K562 (cell line): ENCODE results near the gene PYGO2. TPM values are rescaled to one million over a fixed set of nuclear protein-coding genes. Genes with fewer than 3 reads are reported as not detected.

Experiments
- BRD4 ChIP-seq: fragments of 200-600 bp; sonication (generic); IDR thresholded peaks from 2 replicates; pipeline ENCODE4 v1.6.1; 2017; ENCODE audit warnings: inconsistent platforms
- CLOCK ChIP-seq: fragments of 250-450 bp; sonication (Bioruptor Pico); IDR thresholded peaks from 2 replicates; pipeline ENCODE4 v1.4.0; 2020; ENCODE audit warnings: mild to moderate bottlenecking, moderate library complexity, borderline replicate concordance
- ELK3 ChIP-seq: fragments of 450-650 bp; formaldehyde crosslinking; IDR thresholded peaks from 2 replicates; pipeline ENCODE4 v1.4.0; 2020; ENCODE audit warnings: mild to moderate bottlenecking
- ETV5 ChIP-seq: sonication (generic); formaldehyde crosslinking; IDR thresholded peaks from 2 replicates; pipeline ENCODE4 v1.4.0; 2020; ENCODE audit warnings: low read depth, mild to moderate bottlenecking, missing genetic modification reagents
- HMGXB4 ChIP-seq: sonication (generic); formaldehyde crosslinking; IDR thresholded peaks from 2 replicates; pipeline ENCODE4 v1.8.1; 2023; ENCODE audit warnings: mild to moderate bottlenecking, missing genetic modification reagents
- MLX ChIP-seq, 2 experiments: fragments of 450-650 bp in 1 of 2; sonication (generic) in 1 of 2; formaldehyde crosslinking; conservative IDR thresholded peaks; 2 replicates each; pipeline versions ENCODE4 v1.4.0 to v1.8.1; 2020 to 2022; ENCODE audit warnings: mild to moderate bottlenecking in 1 of 2, missing genetic modification reagents in 1 of 2
- MYBL2 ChIP-seq, 2 experiments: fragments of 450-650 bp in 1 of 2; sonication (generic) in 1 of 2; formaldehyde crosslinking in 1 of 2; IDR thresholded peaks; 2 replicates each; pipeline versions ENCODE4 v1.6.1 to v1.8.1; 2017 to 2022; ENCODE audit warnings: borderline replicate concordance in 1 of 2, inconsistent platforms in 1 of 2, low read depth in 1 of 2, mild to moderate bottlenecking in 1 of 2, missing genetic modification reagents in 1 of 2, moderate library complexity in 1 of 2
- POLR2H ChIP-seq: IDR thresholded peaks from 2 replicates; pipeline ENCODE4 v1.6.1; 2016; ENCODE audit warnings: missing genetic modification characterization, low read depth, mild to moderate bottlenecking, control low read depth, missing compliant biosample characterization, moderate library complexity
- RFX1 ChIP-seq: fragments of 450-650 bp; IDR thresholded peaks from 2 replicates; pipeline ENCODE4 v1.6.1; 2016; ENCODE audit warnings: mild to moderate bottlenecking, moderate library complexity
- TGIF2 ChIP-seq: sonication (generic); formaldehyde crosslinking; IDR thresholded peaks from 2 replicates; pipeline ENCODE4 v1.8.1; 2022; ENCODE audit warnings: mild to moderate bottlenecking, missing genetic modification reagents, moderate library complexity
- ZBTB5 ChIP-seq: fragments of 450-650 bp; IDR thresholded peaks from 2 replicates; pipeline ENCODE4 v1.6.1; 2017; ENCODE audit warnings: antibody characterized with exemption
- ZEB2 ChIP-seq: fragments of 450-650 bp; IDR thresholded peaks from 2 replicates; pipeline ENCODE4 v1.6.1; 2016
- ZNF609 ChIP-seq: sonication (generic); formaldehyde crosslinking; IDR thresholded peaks from 2 replicates; pipeline ENCODE4 v1.8.1; 2023; ENCODE audit warnings: missing genetic modification reagents, mild to moderate bottlenecking, borderline replicate concordance
- polyA plus RNA-seq, 8 experiments: library from polyadenylated mRNA; depleted of rRNA in 4 of 8; stranded (reverse) in 5 of 8; unstranded in 3 of 8; fragments of >200 nt; fragmentation: Nextera tagmentation in 2 of 8; fragmentation: Illumina TruSeq in 1 of 8; extraction: Ambion mirVana in 2 of 8; extraction: Trizol in 1 of 8; gene quantifications; 2 replicates each; pipeline versions ENCODE4 v1.2.1 to v1.2.3, GENCODE V29; 2011 to 2014; ENCODE audit warnings: inconsistent platforms in 1 of 8, missing spikeins in 1 of 8
- total RNA-seq, 7 experiments: library from RNA; depleted of rRNA in 6 of 7; stranded (reverse); fragments of >200 nt in 6 of 7; fragmentation: Illumina TruSeq in 2 of 7; extraction: Trizol in 2 of 7; gene quantifications; 2 replicates each; pipeline versions ENCODE4 v1.2.1 to v1.2.3, GENCODE V29; 2011 to 2021; ENCODE audit warnings: low replicate concordance in 1 of 7

The PYGO2 gene
- total and polyA plus RNA-seq, 9 of the 15 experiments (the other 6 are each of a cell fraction or from before 2014, with no cell fraction given), result 8.3 to 36.2 (median 18.2) TPM

GRCh38 chr1:155003766-155004351, 42.3 kb upstream of the PYGO2 start (continued):
- TF ChIP-seq CLOCK, result no peak
- TF ChIP-seq RFX1, result no peak
- TF ChIP-seq ZNF609, result no peak
- no peak for TF ChIP-seq ZBTB5
- TF ChIP-seq HMGXB4 (CRISPR knock-in tag), result no peak
- TF ChIP-seq ZEB2, result no peak
- no peak for TF ChIP-seq MLX (CRISPR knock-in tag; conservative IDR thresholded peaks at IDR 0.05)
- TF ChIP-seq TGIF2 (CRISPR knock-in tag), result no peak
- no peak for TF ChIP-seq MYBL2 (IDR thresholded peaks at IDR 0.05; ENCODE audit: low read depth)
- TF ChIP-seq MYBL2 (CRISPR knock-in tag; IDR thresholded peaks at IDR 0.05; ENCODE audit: borderline replicate concordance), result no peak
- no peak for TF ChIP-seq POLR2H (tag)
- no peak for TF ChIP-seq ELK3 (CRISPR knock-in tag)
- no peak for TF ChIP-seq BRD4
- peak; percentile 76; the same call in 1 of the 2 replicates for TF ChIP-seq ETV5 (CRISPR knock-in tag)
